Duodenal mucosa (tissue), 2 donors: Measurements from ENCODE around the gene LRMDA.

Experiments
- H3K27ac ChIP-seq: one replicate; pipeline ENCODE4 v1.7.0; 2013; ENCODE audit warnings: low read depth, low read length
- H3K27me3 ChIP-seq, 2 donors: one replicate each; pipeline ENCODE4 v1.7.0; 2013; ENCODE audit warnings: low read length in 2 of 2, control low read depth in 1 of 2; ENCODE audit not compliant: insufficient read depth in 2 of 2, control insufficient read depth in 1 of 2
- H3K36me3 ChIP-seq, 2 donors: one replicate each; pipeline ENCODE4 v1.7.0; 2013; ENCODE audit warnings: low read length in 2 of 2, control low read depth in 1 of 2; ENCODE audit not compliant: insufficient read depth in 2 of 2, control insufficient read depth in 1 of 2
- H3K4me1 ChIP-seq, 2 donors: one replicate each; pipeline ENCODE4 v1.7.0; 2013; ENCODE audit warnings: low read length in 2 of 2, control low read depth in 1 of 2; ENCODE audit not compliant: insufficient read depth in 2 of 2, control insufficient read depth in 1 of 2
- H3K4me3 ChIP-seq, 2 donors: one replicate each; pipeline ENCODE4 v1.7.0; 2013; ENCODE audit warnings: low read length in 2 of 2, low read depth in 1 of 2
- H3K9ac ChIP-seq, 2 donors: one replicate each; pipeline ENCODE4 v1.7.0; 2013; ENCODE audit warnings: low read length in 2 of 2, low read depth in 1 of 2
- H3K9me3 ChIP-seq, 2 donors: one replicate each; pipeline ENCODE4 v1.7.0; 2013; ENCODE audit warnings: low read length in 2 of 2, control low read depth in 1 of 2; ENCODE audit not compliant: control insufficient read depth in 1 of 2

Gene LRMDA

DNA sequence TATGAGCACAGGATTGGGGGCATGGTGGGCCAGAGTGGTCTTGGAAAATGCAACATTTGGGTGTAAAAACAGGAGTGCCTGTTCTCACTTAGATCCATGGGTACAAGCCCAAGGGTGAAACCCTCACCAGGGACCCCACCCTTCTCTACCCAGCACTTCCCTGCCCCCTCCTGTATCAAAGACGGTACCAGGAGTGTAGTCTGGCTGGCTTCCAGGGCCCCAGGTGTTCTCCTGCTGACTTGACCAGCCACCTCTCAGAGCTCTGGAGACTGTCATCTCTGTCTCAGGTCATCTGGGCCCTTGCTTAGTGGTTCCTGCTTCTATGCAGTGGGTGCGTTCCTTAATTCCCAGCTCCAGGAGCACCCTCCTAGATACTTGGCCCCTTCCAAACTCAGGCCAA, 447.2 kb downstream of the LRMDA start:
- Histone ChIP-seq H3K27me3 (no peaks in the 10 kb centered on the region), H3K36me3 (no peaks in the 10 kb centered on the region), H3K9me3 (no peaks in the 10 kb centered on the region), H3K9ac (no peak overlapping the region), H3K4me1 (no peaks in the 10 kb centered on the region), H3K27ac (no peak overlapping the region), H3K4me3 (no peak overlapping the region)

DNA sequence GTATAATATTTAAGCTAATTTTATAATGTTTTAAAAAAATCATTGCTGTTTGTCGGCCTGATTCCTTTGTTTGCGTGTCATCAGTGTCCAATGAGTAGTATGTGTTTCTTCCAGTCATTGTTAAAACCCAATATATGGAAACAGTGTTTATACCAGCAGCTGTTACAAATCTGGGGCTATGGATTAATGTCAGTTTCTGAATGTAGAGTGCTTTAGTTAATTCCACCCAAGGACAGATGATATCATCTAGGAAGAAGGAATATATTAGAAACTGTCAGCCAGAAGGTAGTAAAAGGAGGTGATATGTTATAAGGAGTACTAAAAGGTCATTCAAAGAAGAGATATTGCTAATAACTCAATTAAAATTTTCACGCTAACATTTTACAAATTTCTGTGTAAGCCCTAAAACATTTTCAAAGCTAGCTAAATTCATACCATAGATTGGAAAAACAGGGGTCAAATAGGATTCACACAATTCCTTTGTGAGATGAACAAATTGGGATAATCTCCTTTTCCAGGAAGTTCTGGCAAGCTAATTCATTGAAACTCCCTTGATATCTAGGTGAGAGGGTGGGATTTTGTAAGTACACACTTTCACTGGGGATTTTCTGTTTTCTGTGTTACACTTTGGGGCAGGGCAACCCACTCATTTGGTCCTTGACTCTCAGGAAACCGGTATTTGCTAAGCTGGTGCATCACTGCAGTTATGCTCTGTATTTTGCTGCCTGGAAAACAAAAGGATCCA, 448.8 kb downstream of the LRMDA start:
- no peak overlapping the region for H3K9ac ChIP-seq
- no peak overlapping the region for H3K27ac ChIP-seq
- no peaks in the 10 kb centered on the region for H3K27me3 ChIP-seq
- no peaks in the 10 kb centered on the region for H3K36me3 ChIP-seq
- no peaks in the 10 kb centered on the region for H3K4me1 ChIP-seq
- no peaks in the 10 kb centered on the region for H3K9me3 ChIP-seq
- no peak overlapping the region for H3K4me3 ChIP-seq

DNA sequence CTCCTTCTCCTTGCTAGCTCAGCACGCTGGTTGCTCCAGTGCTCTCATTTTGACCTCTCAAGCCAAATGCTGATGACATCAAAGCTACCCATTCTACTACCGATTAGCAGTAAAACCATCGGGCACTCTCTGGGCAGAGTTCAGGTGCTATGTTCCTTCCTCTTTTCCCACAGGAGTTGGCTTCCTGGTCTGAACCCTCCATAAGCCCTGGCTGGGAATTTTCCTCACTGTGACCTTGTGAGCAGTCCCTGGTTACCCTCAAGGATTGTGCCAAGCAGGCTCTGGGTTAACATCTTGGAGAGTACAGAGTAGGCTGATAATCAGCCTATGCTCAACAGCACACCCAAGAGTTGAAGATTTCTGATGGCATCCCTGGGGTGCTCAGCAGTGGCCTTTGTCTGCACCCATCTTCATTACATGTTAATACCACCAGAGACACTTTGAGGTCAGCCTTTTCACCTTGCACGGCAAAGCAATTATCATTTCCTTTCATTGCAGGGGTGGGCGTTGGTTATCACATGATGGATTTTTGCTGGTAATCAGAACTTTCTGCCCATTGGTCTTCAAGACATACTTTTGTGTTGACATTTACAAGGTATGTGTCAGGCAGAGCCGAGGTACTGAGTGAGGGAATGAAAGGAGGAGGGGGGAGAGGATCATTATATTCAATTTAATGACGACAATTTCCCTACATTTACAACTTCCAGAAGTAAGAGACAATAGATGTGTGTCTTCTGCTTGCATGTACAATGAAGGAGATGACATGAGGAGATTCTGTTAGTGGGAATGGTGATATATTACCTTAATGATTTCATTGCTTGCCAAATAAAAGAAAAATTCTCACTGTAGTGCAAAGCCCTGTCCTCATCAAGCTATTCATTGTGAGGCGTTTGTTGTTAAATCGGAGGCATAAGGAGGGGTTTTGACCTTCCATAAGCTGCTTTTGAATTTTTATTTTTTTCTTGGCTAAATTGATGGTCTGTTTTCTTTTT, 452.0 kb downstream of the LRMDA start:
- H3K9ac ChIP-seq = no peak overlapping the region
- no peak overlapping the region for H3K4me3 ChIP-seq
- no peak overlapping the region for H3K27ac ChIP-seq
- no peaks in the 10 kb centered on the region for H3K4me1 ChIP-seq
- no peaks in the 10 kb centered on the region for H3K36me3 ChIP-seq
- no peaks in the 10 kb centered on the region for H3K9me3 ChIP-seq
- H3K27me3 ChIP-seq = no peaks in the 10 kb centered on the region

- Histone ChIP-seq H3K4me3 (no peak overlapping the region), H3K9ac (no peak overlapping the region), H3K9me3 (no peaks in the 10 kb centered on the region), H3K27ac (no peak overlapping the region), H3K4me1 (no peaks in the 10 kb centered on the region), H3K27me3 (no peaks in the 10 kb centered on the region), H3K36me3 (no peaks in the 10 kb centered on the region)
These were observed 453.4 kb downstream of the LRMDA start for GRCh38 chr10:75884808-75885207.

DNA sequence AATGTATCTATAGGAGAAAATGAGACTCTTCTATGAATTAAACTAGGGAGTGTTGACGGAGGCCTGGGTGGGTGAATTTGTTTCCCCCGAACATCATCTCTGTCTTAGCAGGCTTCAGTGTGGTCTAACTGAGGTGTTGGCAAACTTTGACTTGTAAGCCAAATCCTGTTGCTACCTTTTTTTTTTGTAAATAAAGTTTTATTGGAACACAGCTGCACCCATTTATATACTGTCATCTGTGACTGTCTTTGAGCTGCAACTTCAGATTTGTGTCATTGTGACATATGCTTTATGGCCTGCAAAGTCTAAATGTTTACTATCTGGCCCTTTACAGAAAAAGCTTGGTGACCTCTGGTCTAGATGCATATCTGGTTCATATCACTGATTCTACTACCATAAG, 455.9 kb downstream of the LRMDA start:
- Histone ChIP-seq H3K4me3 (no peak overlapping the region), H3K27ac (no peak overlapping the region)

DNA sequence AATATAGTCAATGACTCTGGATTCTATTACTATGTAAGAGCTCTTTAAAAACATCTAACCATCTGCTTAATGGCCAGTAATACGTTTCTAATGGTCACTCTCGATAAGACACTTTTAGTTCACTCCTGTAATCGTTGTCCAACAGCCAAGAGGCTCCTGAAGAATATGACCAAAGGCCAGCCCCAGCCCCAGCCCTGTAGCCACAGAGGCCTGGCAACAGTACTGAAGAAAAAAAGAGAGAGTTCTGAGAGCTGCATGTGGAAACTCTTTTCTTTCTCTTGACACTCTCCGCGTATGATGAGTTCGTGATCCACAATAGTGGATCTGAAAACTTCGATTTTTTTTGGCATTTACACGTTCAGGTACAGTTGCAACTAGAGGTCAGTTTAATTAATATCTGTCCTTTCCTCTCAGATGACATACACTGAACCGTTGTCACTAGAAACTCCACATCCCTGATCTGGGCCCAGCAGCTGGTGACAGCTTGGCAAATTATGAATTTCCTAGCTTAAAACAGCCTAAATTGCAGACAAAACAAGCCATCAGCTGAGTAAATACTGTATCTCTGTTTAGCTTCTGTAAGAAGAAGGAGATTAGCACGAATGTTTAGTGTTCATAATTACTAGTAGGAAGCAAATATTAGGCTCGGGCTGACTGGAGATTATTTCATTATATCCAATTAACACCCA, 456.7 kb downstream of the LRMDA start:
- Histone ChIP-seq H3K9ac (no peak overlapping the region), H3K27me3 (no peaks in the 10 kb centered on the region), H3K4me1 (no peaks in the 10 kb centered on the region), H3K4me3 (no peak overlapping the region), H3K27ac (no peak overlapping the region), H3K36me3 (no peaks in the 10 kb centered on the region), H3K9me3 (no peaks in the 10 kb centered on the region)

More for the DNA sequence above, 455.9 kb downstream of the LRMDA start:
- no peaks in the 10 kb centered on the region for H3K27me3 ChIP-seq
- H3K4me1 ChIP-seq = no peaks in the 10 kb centered on the region
- H3K36me3 ChIP-seq = no peaks in the 10 kb centered on the region
- H3K9ac ChIP-seq = no peak overlapping the region
- no peaks in the 10 kb centered on the region for H3K9me3 ChIP-seq

DNA sequence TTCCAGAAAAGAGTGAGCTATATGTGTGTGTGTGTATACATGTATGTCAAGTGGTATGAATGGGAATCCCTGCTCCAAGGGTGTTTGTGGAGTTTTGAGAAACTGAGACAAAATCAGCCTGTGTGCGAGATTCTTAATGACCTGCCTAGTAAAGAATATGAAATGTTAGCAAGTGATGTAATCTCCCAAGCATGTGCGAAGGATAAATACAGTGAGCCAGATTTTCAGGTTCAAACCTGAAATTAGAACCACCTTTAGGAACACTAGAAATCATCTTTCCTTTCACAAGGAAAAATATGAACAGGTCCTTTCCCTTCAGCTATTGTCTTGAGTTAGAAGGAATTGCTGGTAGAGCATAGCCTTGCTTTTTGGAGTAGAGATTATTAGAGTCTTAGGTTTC, 457.6 kb downstream of the LRMDA start:
- no peak overlapping the region for H3K27ac ChIP-seq
- no peaks in the 10 kb centered on the region for H3K9me3 ChIP-seq
- no peaks in the 10 kb centered on the region for H3K36me3 ChIP-seq
- H3K4me3 ChIP-seq = no peak overlapping the region
- no peaks in the 10 kb centered on the region for H3K4me1 ChIP-seq
- no peak overlapping the region for H3K9ac ChIP-seq
- H3K27me3 ChIP-seq = no peaks in the 10 kb centered on the region

DNA sequence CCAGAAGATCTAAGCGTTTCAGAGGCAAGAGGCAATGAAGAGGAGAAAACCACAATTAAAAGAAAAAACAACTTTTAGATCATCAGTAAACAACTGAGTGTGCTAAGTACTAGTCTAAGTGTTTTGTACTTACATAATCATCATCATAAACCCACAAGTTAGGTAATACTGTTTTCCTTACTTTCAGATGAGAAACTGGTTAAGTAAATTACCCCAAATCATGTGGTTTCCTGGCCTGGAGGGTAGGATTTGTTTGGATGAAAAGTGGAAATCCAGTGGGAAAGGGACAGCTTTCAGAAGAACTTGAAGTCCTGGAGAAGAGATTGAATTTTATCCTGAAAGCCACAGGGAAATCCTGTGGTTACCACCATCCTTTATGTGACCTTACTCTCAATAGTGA, 463.3 kb downstream of the LRMDA start:
- Histone ChIP-seq H3K9me3 (no peaks in the 10 kb centered on the region), H3K4me3 (no peak overlapping the region), H3K27me3 (no peaks in the 10 kb centered on the region), H3K27ac (no peak overlapping the region), H3K4me1 (peaks cover 0 to 12% of the 10 kb centered on the region in 2 donors), H3K36me3 (no peaks in the 10 kb centered on the region), H3K9ac (no peak overlapping the region)

DNA sequence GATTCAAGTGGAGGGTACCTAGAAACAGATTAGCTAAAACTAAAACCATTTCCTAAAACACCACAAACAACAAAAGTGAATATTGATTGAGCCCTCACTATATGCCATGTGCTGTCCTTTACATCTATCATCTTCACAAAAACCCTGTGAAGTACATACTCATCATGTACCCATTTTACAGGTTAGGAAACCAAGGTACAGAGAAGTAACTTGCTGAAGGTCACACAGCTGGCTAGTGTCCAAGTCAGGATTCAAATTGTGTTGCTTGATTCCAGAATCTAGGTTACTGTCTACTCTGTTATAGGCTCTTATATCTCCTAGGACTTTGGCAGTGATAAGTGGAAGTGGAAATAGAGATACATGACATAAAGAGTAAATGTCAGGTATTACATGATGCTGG, 463.8 kb downstream of the LRMDA start:
- Histone ChIP-seq H3K4me3 (no peak overlapping the region), H3K4me1 (peaks cover 0 to 12% of the 10 kb centered on the region in 2 donors), H3K9ac (no peak overlapping the region), H3K27ac (no peak overlapping the region), H3K9me3 (no peaks in the 10 kb centered on the region), H3K36me3 (no peaks in the 10 kb centered on the region), H3K27me3 (no peaks in the 10 kb centered on the region)
